Measurements from ENCODE around the gene DHRS7. TPM values are rescaled to one million over a fixed set of nuclear protein-coding genes. Genes with fewer than 3 reads are reported as not detected.

Gene DHRS7
- total RNA-seq, 1 donor, result 52.5 TPM

DNA sequence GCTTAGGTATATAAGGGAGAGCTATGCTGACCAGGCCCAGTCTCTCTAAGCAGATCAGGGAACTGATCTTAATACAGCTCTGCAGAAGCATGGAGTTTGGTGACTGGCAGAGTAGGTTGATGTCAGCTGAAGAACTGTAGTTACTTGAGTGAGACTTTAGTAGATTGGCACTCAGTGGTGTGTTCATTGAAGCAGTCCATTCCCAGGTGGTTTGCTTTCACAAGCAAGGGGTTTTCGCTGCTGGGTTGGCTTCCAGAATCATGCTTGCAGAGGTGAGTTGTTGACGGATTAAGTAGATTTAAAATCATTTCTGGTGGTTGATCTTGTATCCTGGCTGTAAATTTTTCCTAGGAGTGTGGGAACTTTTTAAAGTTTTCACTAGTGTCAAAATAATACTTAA lies 6.5 kb upstream of the DHRS7 start:
- H3K4me2 ChIP-seq (ENCODE audit: insufficient read depth, low read length), result no peak overlapping the region
- H3K27me3 ChIP-seq (ENCODE audit: insufficient read depth, low read length), result no peaks in the 10 kb centered on the region
- H3K79me2 ChIP-seq (ENCODE audit: insufficient read depth, low read length), result no peaks in the 10 kb centered on the region
- H3K9me3 ChIP-seq (ENCODE audit: low read depth, low read length), result no peaks in the 10 kb centered on the region
- H2AFZ ChIP-seq (ENCODE audit: low read length), result no peak overlapping the region
- no peaks in the 10 kb centered on the region for H4K20me1 ChIP-seq (ENCODE audit: insufficient read depth, low read length)
- no peak for DNase-seq (ENCODE audit: insufficient read length, low spot score, missing footprints)
- no peak overlapping the region for H3K4me3 ChIP-seq (ENCODE audit: insufficient read depth, low read length)
- TF ChIP-seq, protein P1, sequence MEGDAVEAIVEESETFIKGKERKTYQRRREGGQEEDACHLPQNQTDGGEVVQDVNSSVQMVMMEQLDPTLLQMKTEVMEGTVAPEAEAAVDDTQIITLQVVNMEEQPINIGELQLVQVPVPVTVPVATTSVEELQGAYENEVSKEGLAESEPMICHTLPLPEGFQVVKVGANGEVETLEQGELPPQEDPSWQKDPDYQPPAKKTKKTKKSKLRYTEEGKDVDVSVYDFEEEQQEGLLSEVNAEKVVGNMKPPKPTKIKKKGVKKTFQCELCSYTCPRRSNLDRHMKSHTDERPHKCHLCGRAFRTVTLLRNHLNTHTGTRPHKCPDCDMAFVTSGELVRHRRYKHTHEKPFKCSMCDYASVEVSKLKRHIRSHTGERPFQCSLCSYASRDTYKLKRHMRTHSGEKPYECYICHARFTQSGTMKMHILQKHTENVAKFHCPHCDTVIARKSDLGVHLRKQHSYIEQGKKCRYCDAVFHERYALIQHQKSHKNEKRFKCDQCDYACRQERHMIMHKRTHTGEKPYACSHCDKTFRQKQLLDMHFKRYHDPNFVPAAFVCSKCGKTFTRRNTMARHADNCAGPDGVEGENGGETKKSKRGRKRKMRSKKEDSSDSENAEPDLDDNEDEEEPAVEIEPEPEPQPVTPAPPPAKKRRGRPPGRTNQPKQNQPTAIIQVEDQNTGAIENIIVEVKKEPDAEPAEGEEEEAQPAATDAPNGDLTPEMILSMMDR (IDR thresholded peaks at IDR 0.05; ENCODE audit: extremely low read depth, low read depth, low read length), result no peak
- H3K36me3 ChIP-seq (ENCODE audit: insufficient read depth, low read length), result no peaks in the 10 kb centered on the region
- no peak overlapping the region for H3K27ac ChIP-seq (ENCODE audit: low read depth, low read length)
- H3K4me1 ChIP-seq (ENCODE audit: insufficient read depth, low read length), result no peaks in the 10 kb centered on the region

DNA sequence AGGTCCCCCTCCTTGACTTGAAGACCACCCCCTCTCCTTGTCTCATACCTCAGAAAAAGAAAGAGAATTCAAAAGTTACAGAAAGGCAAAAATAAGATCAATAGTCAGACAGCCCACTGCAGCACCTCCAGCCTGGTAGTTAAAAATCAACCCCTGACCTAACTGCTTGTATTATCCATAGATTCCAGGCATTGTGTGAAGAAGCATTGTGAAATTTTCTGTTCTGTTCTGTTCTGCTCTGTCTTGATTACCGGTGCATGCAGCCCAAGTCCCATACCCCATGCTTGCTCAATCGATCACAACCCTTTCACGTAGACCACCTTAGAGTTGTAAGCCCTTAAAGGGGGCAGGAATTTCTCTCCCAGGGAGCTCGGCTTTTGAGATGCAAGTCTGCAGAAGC lies 5.8 kb upstream of the DHRS7 start:
- TF ChIP-seq, protein P1 (IDR thresholded peaks at IDR 0.05; ENCODE audit: extremely low read depth, low read depth, low read length), result no peak
- no peak overlapping the region for H3K4me3 ChIP-seq (ENCODE audit: insufficient read depth, low read length)
- no peaks in the 10 kb centered on the region for H3K27me3 ChIP-seq (ENCODE audit: insufficient read depth, low read length)
- H2AFZ ChIP-seq (ENCODE audit: low read length), result no peak overlapping the region
- H3K4me1 ChIP-seq (ENCODE audit: insufficient read depth, low read length), result no peaks in the 10 kb centered on the region
- no peaks in the 10 kb centered on the region for H3K79me2 ChIP-seq (ENCODE audit: insufficient read depth, low read length)
- no peaks in the 10 kb centered on the region for H3K36me3 ChIP-seq (ENCODE audit: insufficient read depth, low read length)
- no peaks in the 10 kb centered on the region for H3K9me3 ChIP-seq (ENCODE audit: low read depth, low read length)
- no peaks in the 10 kb centered on the region for H4K20me1 ChIP-seq (ENCODE audit: insufficient read depth, low read length)
- H3K4me2 ChIP-seq (ENCODE audit: insufficient read depth, low read length), result no peak overlapping the region
- DNase-seq (ENCODE audit: insufficient read length, low spot score, missing footprints), result no peak
- no peak overlapping the region for H3K27ac ChIP-seq (ENCODE audit: low read depth, low read length)

DNA sequence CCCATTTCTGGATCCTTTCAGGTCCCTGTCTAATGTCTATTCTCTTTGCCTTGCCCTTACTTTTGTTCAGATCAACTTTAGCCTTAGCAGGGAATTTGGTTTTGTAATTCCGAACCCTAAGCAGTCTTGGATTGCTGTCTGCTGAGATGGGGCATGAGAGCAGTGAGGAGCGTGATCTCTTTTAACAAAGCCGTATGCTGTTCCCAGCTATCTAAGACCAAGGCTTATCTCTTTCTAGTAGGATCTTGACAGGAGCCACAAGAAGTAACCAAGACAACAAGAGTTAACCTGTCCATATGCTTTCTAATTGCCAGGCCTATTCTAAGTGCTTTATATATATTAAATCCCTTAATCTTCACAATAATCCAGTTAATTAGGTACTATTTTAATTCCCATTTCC lies 4.5 kb upstream of the DHRS7 start:
- Histone ChIP-seq H3K4me2 (ENCODE audit: insufficient read depth, low read length) (no peak overlapping the region), H3K9me3 (ENCODE audit: low read depth, low read length) (no peaks in the 10 kb centered on the region), H3K36me3 (ENCODE audit: insufficient read depth, low read length) (no peaks in the 10 kb centered on the region), H3K4me3 (ENCODE audit: insufficient read depth, low read length) (no peak overlapping the region), H3K4me1 (ENCODE audit: insufficient read depth, low read length) (peaks cover 5% of the 10 kb centered on the region), H3K27ac (ENCODE audit: low read depth, low read length) (no peak overlapping the region), H2AFZ (ENCODE audit: low read length) (no peak overlapping the region), H3K27me3 (ENCODE audit: insufficient read depth, low read length) (no peaks in the 10 kb centered on the region), H3K79me2 (ENCODE audit: insufficient read depth, low read length) (peaks cover 5% of the 10 kb centered on the region), H4K20me1 (ENCODE audit: insufficient read depth, low read length) (no peaks in the 10 kb centered on the region)
- no peak for DNase-seq (ENCODE audit: insufficient read length, low spot score, missing footprints)
- TF ChIP-seq, protein P1 (IDR thresholded peaks at IDR 0.05; ENCODE audit: extremely low read depth, low read depth, low read length), result no peak

DNA sequence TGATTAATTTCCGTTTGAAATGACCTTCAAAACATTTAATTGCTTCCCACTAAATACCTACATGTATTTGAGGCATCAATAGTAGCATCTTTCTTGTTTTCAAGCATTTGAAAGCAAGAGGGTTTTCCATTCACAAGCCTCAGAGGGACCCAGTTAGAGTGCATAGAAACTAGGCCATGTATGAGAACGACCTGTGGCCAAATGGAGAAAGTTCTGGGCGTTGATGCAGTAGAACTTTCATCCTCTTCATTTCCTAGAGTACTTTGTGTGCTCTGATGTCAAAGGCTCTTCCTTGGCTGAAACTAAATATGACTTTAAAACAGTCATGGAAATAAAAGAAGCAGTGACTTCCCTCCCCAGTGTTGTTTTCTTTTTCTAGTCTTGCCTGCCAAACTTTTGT lies 944 bp upstream of the DHRS7 start:
- no peak overlapping the region for H3K27ac ChIP-seq (ENCODE audit: low read depth, low read length)
- H3K36me3 ChIP-seq (ENCODE audit: insufficient read depth, low read length), result no peaks in the 10 kb centered on the region
- DNase-seq (ENCODE audit: insufficient read length, low spot score, missing footprints), result no peak
- peaks cover 15% of the 10 kb centered on the region for H3K79me2 ChIP-seq (ENCODE audit: insufficient read depth, low read length)
- H3K4me3 ChIP-seq (ENCODE audit: insufficient read depth, low read length), result no peak overlapping the region
- no peaks in the 10 kb centered on the region for H4K20me1 ChIP-seq (ENCODE audit: insufficient read depth, low read length)
- H3K27me3 ChIP-seq (ENCODE audit: insufficient read depth, low read length), result no peaks in the 10 kb centered on the region
- H3K9me3 ChIP-seq (ENCODE audit: low read depth, low read length), result no peaks in the 10 kb centered on the region
- H3K4me1 ChIP-seq (ENCODE audit: insufficient read depth, low read length), result peaks cover 9% of the 10 kb centered on the region
- TF ChIP-seq, protein P1 (IDR thresholded peaks at IDR 0.05; ENCODE audit: extremely low read depth, low read depth, low read length), result no peak
- H3K4me2 ChIP-seq (ENCODE audit: insufficient read depth, low read length), result no peak overlapping the region
- peak overlapping the region; percentile 49 for H2AFZ ChIP-seq (ENCODE audit: low read length)

All from osteoblast (primary cell).